HG02938 (cell line): ENCODE measurements around the gene NR1D2.
"Not testable (repeated sequence)": the region's sequence is repeated elsewhere in the genome, so short reads cannot be mapped to it uniquely, and the experiment has no call there.

Experiments used
- ATAC-seq: cut with Tn5 transposase; IDR thresholded peaks from one replicate; pipeline ENCODE4 v1.9.1; 2021; ENCODE audit warnings: mild to moderate bottlenecking, moderate library complexity; ENCODE audit not compliant: unreplicated experiment

The NR1D2 gene

DNA sequence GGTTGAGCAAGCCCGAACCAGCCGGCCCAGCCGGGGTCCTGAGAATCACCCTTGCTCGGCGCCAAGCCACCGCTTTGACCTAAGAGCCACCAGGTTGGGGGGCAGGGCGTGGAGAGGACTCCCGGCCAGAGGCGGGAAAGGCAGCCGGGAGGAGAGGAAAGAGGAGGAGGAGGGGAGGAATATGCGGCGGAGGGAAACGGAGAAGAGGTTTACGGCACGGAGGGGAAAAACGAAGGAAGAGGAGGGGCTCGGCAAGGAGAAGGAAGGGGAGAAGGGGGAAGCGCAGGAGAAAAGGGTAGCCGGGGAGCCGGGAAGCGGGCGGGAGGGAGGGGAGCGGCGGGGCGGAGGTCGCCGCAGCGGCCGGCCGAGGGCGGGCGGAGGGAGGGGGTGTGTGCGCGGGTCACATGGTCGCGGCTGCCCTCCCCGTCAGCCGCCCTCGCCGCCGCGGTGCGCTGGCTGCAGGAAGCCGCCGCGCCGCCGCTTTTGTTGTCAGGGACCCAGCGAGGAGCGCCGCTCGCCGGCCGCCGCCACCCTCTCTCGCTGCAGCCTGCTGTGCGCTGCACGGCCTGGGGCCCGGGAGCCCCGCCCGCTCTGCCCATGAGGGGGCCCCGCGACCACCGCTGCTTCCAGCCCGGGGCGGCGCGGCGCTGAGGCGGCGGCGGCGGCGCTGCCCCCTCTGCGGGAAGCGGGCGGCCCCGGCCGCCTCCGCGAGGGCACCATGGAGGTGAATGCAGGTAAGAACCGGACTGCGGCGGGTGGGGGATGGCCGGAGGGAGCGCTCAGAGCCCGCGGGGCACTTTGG lies at the start of gene NR1D2:
Gene NR1D2, plus strand, starts transcription at position 426 of the 802 bp plus-strand sequence. Its CDS starts 293 bp downstream, at position 719.
- ATAC-seq, result peak; percentile 45

DNA sequence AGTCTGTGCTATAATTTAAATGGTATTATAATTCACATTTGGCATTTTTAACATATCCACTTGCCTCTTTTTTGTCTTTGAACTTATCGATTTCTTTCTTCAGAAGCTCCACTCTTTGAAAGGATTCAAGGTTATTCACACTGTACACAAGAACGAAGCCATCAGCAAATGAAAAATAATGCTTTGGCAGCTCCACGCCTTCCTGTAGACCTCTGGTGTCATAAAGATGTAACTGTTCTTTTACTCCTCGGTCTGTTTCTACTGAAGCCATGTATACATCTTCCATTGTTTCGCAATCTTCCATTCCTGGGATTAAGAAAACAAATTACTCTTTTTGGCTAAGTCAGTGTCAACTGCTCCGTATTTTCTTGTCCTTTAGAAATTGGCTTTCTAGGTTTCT lies 44.3 kb upstream of the NR1D2 start:
- no peak for ATAC-seq

DNA sequence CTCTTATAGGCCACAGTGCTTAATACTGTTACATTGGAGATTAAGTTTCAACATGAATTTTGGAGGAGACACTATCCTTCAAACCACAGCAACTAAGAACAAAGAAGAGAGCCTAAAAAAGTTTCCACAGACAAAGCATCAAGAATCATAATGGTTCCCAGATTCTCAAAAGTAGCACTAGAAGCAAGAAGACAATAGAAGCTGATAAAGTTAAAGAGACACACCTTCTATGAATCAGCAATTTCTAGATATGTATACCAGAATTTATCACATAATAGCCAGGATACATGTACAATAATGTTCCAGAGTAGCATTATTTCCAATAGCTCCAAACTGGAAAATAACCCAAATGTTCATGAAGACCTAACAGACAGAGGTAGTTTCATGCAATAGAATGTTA lies 40.5 kb upstream of the NR1D2 start:
- no peak for ATAC-seq

DNA sequence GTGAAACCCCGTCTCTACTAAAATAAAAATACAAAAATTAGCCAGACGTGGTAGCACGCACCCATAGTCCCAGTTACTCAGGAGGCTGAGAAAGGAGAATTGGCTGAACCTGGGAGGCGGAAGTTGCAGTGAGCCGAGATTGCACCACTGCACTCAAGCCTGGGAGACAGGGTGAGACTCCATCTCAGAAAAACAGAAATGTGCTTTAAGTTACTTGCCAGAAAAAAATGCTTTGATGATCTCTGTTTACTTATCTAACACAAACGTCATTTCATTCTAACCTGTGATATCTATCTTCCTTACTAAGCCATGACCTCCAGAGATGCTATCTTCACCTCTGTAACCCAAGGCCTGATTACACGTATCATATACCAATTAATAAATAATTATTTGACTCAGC lies 35.7 kb upstream of the NR1D2 start:
- no peak for ATAC-seq

DNA sequence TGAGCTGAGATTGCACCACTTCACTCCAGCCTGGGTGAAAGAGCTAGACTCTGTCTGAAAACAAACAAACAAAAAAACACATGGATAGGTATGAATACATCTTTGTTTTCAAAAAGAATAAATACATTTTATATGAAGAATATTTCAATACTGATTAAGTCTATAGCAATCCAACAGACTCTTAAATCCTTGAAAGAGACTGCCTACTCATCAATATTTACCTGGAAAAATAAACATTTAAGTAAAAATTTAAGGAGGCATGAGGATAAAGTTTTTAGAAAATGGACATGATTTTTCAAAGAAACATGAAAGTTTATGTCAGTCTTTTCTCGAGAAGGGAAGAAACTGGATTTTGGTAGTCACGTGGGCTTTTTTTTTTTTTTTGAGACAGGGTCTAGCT lies 33.7 kb upstream of the NR1D2 start:
- no peak for ATAC-seq

DNA sequence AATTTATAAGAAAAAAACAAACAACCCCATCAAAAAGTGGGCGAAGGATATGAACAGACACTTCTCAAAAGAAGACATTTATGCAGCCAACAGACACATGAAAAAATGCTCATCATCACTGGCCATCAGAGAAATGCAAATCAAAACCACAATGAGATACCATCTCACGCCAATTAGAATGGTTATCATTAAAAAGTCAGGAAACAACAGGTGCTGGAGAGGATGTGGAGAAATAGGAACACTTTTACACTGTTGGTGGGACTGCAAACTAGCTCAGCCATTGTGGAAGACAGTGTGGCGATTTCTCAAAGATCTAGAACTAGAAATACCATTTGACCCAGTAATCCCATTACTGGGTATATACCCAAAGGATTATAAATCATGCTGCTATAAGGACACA lies 32.8 kb upstream of the NR1D2 start:
- not testable (repeated sequence) for ATAC-seq

DNA sequence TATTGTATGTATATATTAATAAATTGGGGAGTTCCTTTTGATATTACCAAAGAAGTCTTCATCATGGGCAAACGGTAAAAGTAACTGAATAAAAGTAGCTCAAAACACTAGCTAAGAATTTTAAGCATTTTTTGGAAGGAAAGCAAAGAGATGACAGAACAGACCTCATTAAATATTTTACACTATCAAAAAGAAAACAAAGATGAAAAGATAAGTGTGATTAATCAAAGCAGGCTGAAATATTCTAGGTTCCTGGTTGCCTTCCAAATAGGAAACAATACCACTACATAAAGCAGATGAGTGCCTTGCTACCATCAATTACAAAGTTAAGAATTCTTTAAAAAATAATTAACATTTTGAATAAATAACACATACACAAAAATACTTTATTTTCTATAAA lies 31.9 kb upstream of the NR1D2 start:
- no peak for ATAC-seq

DNA sequence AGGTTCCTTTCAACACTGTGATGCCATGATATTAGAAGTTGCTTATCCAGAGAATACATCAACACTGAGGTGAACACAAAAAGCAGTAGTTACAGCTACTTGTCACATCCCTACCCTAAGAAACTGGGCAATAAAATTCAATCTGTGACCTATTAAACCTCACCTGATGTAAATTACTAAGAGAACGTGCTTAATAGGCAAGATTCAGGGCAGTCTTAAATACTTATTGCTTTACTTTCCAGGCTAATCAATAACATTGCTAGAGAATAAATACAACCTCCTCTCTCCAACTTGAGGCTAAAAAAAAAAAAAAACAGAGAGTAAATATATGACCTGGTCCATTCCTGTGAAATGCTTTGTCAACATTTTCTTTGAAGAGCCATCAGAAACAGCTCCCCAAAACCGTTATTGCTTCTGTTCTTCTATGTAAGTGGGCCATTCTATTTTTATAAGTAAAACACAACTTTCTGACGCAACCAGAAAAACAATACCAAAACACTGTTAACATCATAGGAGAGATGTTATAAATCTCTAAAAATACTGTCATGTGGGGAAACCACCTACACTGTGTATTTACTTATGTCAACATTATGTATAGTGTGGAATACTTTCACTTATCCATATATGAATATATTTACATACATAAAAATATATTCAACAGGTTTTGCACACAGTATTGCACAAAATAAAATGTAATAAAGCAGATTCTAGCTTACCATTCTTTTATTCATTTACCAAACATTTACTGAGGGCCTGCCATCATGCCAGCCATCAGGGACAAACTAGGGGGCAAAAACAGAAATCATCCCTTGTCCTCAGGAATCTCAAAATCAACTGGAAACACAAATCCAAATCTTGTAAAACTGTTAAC lies 31.0 kb upstream of the NR1D2 start:
- no peak for ATAC-seq

DNA sequence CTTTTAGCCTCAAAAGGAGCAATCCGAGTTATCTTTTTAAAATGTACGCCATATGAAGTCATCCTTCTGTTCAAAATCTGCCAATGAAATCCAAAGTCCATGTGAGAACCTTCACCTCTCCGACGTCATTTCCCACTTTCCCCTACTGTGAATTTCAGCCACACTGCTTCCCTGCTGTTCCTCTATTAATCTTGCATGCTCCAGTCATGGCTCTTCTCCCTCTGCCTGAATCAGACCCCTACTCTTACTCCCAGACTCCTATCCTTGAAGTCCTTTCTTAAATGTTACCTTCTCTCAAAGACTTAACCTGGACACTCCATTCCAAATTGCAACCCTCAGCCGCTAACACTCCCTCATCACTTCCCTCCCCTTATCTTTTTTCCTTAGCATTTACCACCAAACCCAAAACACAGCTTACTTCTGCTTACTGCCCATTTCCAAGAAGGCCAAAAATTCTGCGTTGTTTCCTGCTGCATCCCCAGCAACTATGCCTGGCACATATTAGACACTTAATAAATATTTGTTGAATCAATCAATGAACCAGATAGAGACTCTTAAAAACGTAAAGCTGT lies 29.5 kb upstream of the NR1D2 start:
- no peak for ATAC-seq

DNA sequence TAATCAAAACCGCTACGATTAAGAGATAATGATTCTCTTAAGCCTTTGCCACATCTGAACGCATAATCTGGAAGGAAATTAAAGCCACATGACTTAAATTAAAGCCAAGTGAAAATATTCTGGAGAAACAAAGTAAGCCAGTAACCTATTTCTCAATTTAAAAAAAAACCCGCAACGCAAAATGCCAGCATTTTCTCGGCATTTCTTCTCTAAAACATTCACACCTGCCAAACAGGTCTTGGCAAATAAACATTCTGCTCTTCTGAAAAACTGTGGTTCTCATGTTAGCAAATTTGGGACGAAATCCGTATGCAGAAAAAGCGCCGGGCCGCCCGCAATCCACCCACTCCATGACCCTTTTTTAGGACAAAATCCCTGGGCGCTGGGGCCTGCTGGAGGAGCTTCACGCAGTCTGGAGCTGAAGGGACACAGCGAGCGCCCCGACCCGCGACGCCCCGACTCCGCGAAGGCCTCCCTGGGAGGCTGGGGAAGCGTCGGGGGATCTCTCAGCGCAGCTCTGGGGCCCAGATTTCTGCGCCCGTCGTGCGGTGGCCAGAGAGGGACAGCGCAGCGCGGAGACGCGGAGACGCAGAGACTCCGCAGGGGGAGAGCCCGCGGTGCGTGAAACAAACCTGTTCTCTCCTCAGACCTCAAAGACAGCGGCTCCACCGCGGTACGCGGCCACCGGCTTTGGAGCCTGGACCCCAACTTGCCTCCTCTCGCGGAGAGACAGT lies 28.8 kb upstream of the NR1D2 start:
- ATAC-seq, result peak; percentile 42

DNA sequence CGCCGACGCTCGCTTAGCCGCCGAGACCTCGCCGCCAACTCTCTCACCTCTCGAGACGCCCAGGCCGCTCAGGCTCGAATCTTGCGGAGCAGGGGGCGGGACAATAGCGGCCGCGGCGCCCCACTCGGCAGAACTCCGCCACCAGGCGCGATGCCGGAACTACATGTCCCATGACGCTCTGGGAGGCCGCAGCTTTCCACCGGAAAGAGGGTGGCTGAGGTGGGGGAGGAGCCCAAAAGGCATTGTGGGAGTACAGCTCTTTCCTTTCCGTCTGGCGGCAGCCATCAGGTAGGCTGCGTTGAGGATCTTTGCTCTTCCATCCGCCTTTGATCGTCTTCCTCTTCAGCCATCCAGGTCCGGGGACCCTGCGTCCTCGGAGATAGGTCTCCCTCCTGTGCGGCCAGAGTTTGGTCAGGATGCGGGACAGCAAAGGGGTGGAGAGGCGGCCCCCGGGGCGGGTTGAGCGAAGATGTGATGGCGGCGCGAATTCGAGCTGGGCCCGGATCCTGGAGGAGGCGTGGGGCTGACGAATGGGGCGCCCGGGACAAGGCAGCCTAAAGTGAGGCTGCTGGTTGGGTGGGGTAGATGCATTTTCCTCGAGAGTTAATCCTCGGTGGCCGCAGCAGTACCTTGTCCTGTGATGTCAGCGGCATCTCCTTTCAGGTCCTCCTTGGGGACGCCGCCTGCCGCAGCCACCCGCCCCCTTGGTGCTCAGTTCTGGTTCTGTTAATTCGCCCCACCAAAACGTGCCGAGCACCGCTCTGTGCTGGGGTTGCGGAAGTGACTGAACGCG lies 28.0 kb upstream of the NR1D2 start, which contains the start of the genes NKIRAS1 and RPL15:
Gene NKIRAS1, minus strand, starts transcription at position 105 of the 793 bp plus-strand sequence. CDS start 6,086 bp downstream, outside the sequence.
Gene RPL15, plus strand, starts transcription at position 247 of the 793 bp plus-strand sequence. CDS start 728 bp downstream, outside the sequence.
- ATAC-seq, result peak; percentile 91

DNA sequence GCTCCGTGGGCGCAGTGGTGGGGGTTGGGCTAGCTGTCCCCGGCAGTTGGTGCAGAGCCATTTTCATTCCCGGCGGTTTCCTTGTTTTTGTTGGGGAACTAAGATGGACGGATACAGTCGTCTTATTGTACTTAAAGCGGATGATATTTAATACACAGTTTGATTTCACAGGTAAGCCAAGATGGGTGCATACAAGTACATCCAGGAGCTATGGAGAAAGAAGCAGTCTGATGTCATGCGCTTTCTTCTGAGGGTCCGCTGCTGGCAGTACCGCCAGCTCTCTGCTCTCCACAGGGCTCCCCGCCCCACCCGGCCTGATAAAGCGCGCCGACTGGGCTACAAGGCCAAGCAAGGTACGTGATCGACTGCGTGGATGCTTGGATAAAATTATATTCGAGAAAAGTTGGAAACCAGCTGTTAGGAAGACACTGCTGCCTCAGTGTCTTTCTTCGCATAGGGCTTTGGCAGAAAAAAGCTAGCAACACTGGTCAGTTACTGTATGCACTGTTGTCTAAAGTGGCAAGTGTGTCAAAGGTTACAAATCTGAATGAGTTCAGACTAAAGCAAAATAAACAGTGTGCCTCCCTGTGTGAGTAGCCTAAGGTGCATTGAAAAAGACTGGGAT lies 27.3 kb upstream of the NR1D2 start:
- ATAC-seq, result not testable (repeated sequence)

DNA sequence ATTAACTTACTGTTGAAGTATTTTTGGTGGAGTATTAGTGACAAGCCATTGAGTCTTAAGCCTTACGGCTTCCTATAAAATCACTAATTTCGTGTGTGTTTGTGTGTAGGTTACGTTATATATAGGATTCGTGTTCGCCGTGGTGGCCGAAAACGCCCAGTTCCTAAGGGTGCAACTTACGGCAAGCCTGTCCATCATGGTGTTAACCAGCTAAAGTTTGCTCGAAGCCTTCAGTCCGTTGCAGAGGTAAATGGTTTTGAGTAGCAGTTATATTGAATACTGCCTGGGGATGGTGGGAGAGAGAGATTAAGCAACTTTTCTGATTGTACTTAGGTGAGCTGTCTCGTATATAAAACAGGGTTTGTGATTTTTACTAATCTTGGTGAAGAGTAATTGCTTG lies 26.8 kb upstream of the NR1D2 start:
- ATAC-seq, result not testable (repeated sequence)

DNA sequence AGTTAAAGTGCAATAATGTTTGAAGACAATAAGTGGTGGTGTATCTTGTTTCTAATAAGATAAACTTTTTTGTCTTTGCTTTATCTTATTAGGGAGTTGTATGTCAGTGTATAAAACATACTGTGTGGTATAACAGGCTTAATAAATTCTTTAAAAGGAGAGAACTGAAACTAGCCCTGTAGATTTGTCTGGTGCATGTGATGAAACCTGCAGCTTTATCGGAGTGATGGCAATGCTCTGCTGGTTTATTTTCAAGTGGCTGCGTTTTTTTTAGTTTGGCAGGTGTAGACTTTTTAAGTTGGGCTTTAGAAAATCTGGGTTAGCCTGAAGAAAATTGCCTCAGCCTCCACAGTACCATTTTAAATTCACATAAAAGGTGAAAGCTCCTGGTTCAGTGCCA lies 25.5 kb upstream of the NR1D2 start:
- ATAC-seq, result no peak

DNA sequence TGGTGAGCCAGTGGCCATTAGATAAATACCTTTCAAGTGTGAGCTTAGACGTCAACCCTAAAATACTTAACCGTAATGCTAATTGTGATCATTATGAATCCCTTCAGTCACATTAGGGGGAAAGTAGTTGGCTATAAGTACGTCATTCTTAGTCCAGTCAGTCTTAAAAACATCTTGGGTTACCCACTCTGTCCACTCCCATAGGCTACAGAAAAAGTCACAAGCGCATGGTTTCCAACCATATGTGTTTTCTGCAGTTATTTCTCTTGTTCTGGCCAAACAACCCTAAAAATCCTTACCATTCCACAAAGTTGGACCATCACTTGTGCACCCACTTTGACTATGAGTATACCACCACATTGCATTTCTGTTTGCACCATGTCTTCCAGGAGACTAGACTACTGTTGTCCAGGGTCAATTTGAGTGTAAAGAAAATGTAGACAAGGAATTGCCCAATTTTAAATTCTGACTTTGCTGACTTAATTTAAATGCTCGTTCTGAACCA lies 24.9 kb upstream of the NR1D2 start:
- no peak for ATAC-seq

DNA sequence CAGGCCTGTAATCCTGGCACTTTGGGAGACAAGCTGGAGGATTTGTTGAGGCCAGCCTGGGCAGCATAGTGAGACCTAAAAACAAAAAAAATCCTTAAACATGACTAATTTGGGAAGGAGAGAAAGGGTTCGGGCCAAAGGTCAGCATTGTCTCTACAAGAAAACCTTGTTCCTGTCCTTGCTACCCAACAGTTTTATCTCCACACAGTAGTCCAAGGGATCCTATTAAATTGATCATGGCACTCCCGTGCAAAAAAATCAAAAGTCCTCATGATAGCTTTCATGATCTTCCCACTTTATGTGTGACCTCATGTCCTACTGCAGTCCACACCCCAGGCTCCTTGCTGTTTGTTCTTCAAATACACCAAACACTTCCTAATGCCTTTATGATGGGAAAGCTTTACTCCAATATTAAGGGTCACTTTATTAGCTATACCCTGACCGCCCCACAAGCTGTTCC lies 24.0 kb upstream of the NR1D2 start:
- no peak for ATAC-seq

DNA sequence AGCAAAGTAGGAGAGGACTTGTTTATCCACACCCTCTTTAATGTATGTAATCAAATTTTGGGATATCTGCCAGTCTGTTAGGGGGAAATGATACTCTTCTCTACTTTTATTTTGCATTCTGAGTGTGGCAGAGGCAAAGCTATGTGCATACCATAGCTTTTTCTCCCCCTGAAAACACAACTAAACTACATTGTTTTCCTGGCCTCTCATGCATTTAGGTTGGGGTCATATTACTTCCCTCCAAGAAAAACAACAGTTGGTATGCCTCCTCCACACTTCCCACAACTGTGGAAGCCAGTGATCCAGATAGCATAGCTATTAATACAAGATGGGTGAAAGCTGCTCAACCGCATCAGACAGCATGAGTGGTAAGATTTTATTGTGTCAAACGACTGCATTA lies 21.3 kb upstream of the NR1D2 start:
- ATAC-seq, result no peak

DNA sequence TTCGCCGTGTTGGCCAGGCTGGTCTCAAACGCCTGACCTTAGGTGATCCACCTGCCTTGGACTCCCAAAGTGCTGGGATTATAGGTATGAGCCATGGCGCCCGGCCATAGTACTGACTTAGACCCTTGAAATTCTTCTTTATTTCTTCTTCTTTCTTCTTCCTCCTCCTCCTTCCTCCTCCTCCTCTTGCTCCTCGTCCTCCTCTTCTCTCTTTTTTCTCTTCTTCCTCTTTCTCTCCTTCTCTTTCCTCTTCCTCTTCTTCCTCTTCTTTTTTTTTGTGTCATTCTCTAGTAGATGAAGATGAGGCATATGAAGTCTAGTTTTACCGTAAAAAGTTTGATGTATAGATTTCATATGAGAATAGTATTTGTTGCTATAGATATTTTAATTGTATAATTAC lies 18.8 kb upstream of the NR1D2 start:
- ATAC-seq, result no peak

DNA sequence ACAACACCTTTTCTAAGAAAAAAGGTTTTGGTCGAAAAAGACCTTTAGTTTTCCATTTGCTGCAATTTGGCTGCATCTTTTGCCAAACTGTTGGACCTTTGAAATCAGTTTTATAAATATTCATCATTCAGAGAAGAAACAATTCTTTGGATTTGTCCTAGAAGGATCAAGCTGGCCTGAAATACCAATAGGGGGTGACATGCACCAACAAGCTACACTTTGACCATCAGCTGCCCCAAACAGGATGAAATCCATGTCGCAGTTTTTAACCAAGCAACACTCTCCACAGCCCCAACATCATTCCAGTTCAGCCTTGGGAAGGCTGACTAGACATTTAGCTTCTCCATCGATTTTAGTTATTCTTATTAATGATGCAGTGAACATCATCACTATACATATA lies 18.4 kb upstream of the NR1D2 start:
- no peak for ATAC-seq
